H9 (cell line): Measurements from ENCODE around the gene NEK8. TPM values are rescaled to one million over a fixed set of nuclear protein-coding genes. Genes with fewer than 3 reads are reported as not detected.

Experiments used
- DNase-seq: peaks from one replicate; pipeline ENCODE4 v3.0.0-alpha.2; 2017
- H2AFZ ChIP-seq: one replicate; pipeline ENCODE4 v1.6.1; 2013; ENCODE audit warnings: mild to moderate bottlenecking, low read length, control low read depth, moderate library complexity
- H2AK5ac ChIP-seq: 2 replicates; pipeline ENCODE4 v1.6.1; 2013; ENCODE audit warnings: low read length, control low read depth, mixed read lengths; ENCODE audit not compliant: insufficient read length
- H2BK120ac ChIP-seq: one replicate; pipeline ENCODE4 v1.6.1; 2013; ENCODE audit warnings: low read depth, mild to moderate bottlenecking, low read length, control low read depth, inconsistent platforms; ENCODE audit not compliant: poor library complexity, severe bottlenecking
- H2BK12ac ChIP-seq: 2 replicates; pipeline ENCODE4 v1.6.1; 2013; ENCODE audit warnings: low read length, control low read depth, mixed read lengths, low read depth; ENCODE audit not compliant: insufficient read length
- H2BK15ac ChIP-seq: 2 replicates; pipeline ENCODE4 v1.6.1; 2013; ENCODE audit warnings: low read depth, low read length, control low read depth
- H2BK20ac ChIP-seq: one replicate; pipeline ENCODE4 v1.6.1; 2013; ENCODE audit warnings: low read depth, mild to moderate bottlenecking, low read length, control low read depth, inconsistent platforms; ENCODE audit not compliant: poor library complexity, severe bottlenecking
- H2BK5ac ChIP-seq: 2 replicates; pipeline ENCODE4 v1.6.1; 2013; ENCODE audit warnings: low read length, control low read depth, mixed read lengths; ENCODE audit not compliant: insufficient read length
- H3K14ac ChIP-seq: 2 replicates; pipeline ENCODE4 v1.6.1; 2013; ENCODE audit warnings: low read length, control low read depth; ENCODE audit not compliant: insufficient read depth
- H3K18ac ChIP-seq: 2 replicates; pipeline ENCODE4 v1.6.1; 2013; ENCODE audit warnings: low read depth, mild to moderate bottlenecking, mixed read lengths, low read length, control low read depth; ENCODE audit not compliant: insufficient read length
- H3K23ac ChIP-seq: 2 replicates; pipeline ENCODE4 v1.6.1; 2013; ENCODE audit warnings: low read length, control low read depth, mixed read lengths, low read depth; ENCODE audit not compliant: insufficient read length
- H3K23me2 ChIP-seq: 2 replicates; pipeline ENCODE4 v1.6.1; 2013; ENCODE audit warnings: low read depth, mild to moderate bottlenecking, mixed read lengths, low read length, control low read depth; ENCODE audit not compliant: insufficient read length, poor library complexity, severe bottlenecking
- H3K27ac ChIP-seq: 2 replicates; pipeline ENCODE4 v1.5.1; 2013; ENCODE audit warnings: low read length, control low read depth, mixed read lengths, low read depth; ENCODE audit not compliant: insufficient read length
- H3K27me3 ChIP-seq: 2 replicates; pipeline ENCODE4 v1.6.1; 2013; ENCODE audit warnings: low read length, control low read depth, inconsistent platforms; ENCODE audit not compliant: insufficient read depth
- H3K4ac ChIP-seq: 2 replicates; pipeline ENCODE4 v1.6.1; 2013; ENCODE audit warnings: low read depth, mild to moderate bottlenecking, control low read depth, inconsistent platforms, low read length, moderate library complexity
- H3K4me1 ChIP-seq: 2 replicates; pipeline ENCODE4 v1.6.1; 2013; ENCODE audit warnings: low read length, control low read depth, inconsistent platforms; ENCODE audit not compliant: insufficient read depth
- H3K4me2 ChIP-seq: 2 replicates; pipeline ENCODE4 v1.6.1; 2013; ENCODE audit warnings: low read length, control low read depth, mixed read lengths; ENCODE audit not compliant: insufficient read length, insufficient read depth
- H3K56ac ChIP-seq: 2 replicates; pipeline ENCODE4 v1.6.1; 2013; ENCODE audit warnings: low read depth, mild to moderate bottlenecking, mixed read lengths, low read length, control low read depth; ENCODE audit not compliant: insufficient read length
- H3K79me1 ChIP-seq: 2 replicates; pipeline ENCODE4 v1.6.1; 2013; ENCODE audit warnings: low read depth, mild to moderate bottlenecking, moderate library complexity, low read length, control low read depth, inconsistent platforms; ENCODE audit not compliant: insufficient read depth, poor library complexity, severe bottlenecking
- H3K79me2 ChIP-seq: 2 replicates; pipeline ENCODE4 v1.6.1; 2013; ENCODE audit warnings: low read length, control low read depth, inconsistent platforms; ENCODE audit not compliant: insufficient read depth
- H3K9ac ChIP-seq: 2 replicates; pipeline ENCODE4 v1.6.1; 2013; ENCODE audit warnings: low read length, control low read depth, mixed read lengths; ENCODE audit not compliant: insufficient read length; ENCODE audit errors: extremely low read depth
- H3K9me3 ChIP-seq: one replicate; pipeline ENCODE4 v1.6.1; 2013; ENCODE audit warnings: low read depth, low read length, inconsistent platforms; ENCODE audit not compliant: control insufficient read depth
- H3T11ph ChIP-seq: one replicate; pipeline ENCODE4 v1.6.1; 2013; ENCODE audit warnings: mild to moderate bottlenecking, low read length, control low read depth, inconsistent platforms
- H4K20me1 ChIP-seq: one replicate; pipeline ENCODE4 v1.6.1; 2013; ENCODE audit not compliant: control insufficient read depth, insufficient read length, insufficient read depth
- H4K5ac ChIP-seq: 2 replicates; pipeline ENCODE4 v1.6.1; 2013; ENCODE audit warnings: low read depth, mild to moderate bottlenecking, mixed read lengths, low read length, control low read depth; ENCODE audit not compliant: insufficient read length
- H4K8ac ChIP-seq: replicated peaks from 2 replicates; pipeline ENCODE4 v1.6.1; 2013; ENCODE audit warnings: low read length, control low read depth, mixed read lengths, low read depth; ENCODE audit not compliant: insufficient read length
- H4K91ac ChIP-seq: 2 replicates; pipeline ENCODE4 v1.6.1; 2013; ENCODE audit warnings: low read depth, mild to moderate bottlenecking, moderate library complexity, mixed read lengths, low read length, control low read depth; ENCODE audit not compliant: insufficient read length
- H3K27ac Mint-ChIP-seq, 3 experiments: 2 replicates in 2 of 3; 3 replicates in 1 of 3; pipeline ENCODE4 v1.8.0; 2020 to 2021; ENCODE audit warnings: mixed read lengths in 3 of 3, mild to moderate bottlenecking in 1 of 3, moderate library complexity in 1 of 3
- H3K27me3 Mint-ChIP-seq: 2 replicates; pipeline ENCODE4 v1.8.0; 2021; ENCODE audit warnings: low read depth, mild to moderate bottlenecking, moderate library complexity, mixed read lengths
- H3K36me3 Mint-ChIP-seq, 3 experiments: 2 replicates in 2 of 3; 3 replicates in 1 of 3; pipeline ENCODE4 v1.8.0; 2020 to 2021; ENCODE audit warnings: low read depth in 3 of 3, mixed read lengths in 3 of 3; ENCODE audit not compliant: insufficient read depth in 1 of 3
- H3K4me1 Mint-ChIP-seq, 2 experiments: 2 replicates each; pipeline ENCODE4 v1.8.0; 2020; ENCODE audit warnings: mixed read lengths in 2 of 2
- H3K4me3 Mint-ChIP-seq, 2 experiments: 2 replicates in 1 of 2; 3 replicates in 1 of 2; pipeline ENCODE4 v1.8.0; 2020 to 2021; ENCODE audit warnings: mild to moderate bottlenecking in 2 of 2, mixed read lengths in 2 of 2, moderate library complexity in 1 of 2
- H3K9me3 Mint-ChIP-seq, 2 experiments: 2 replicates in 1 of 2; 3 replicates in 1 of 2; pipeline ENCODE4 v1.8.0; 2020; ENCODE audit warnings: mild to moderate bottlenecking in 2 of 2, mixed read lengths in 2 of 2, moderate library complexity in 1 of 2
- CTCF ChIP-seq: fragments of 200-600 bp; sonication (generic); conservative IDR thresholded peaks from 3 replicates; pipeline ENCODE4 v1.8.0; 2021; ENCODE audit warnings: antibody characterized with exemption, mild to moderate bottlenecking
- WGBS: extraction: QIAGEN DNeasy Blood & Tissue Kit; methylation state at CpG from one replicate; pipeline ENCODE4 v1.1.7; 2013; ENCODE audit warnings: missing lambda C conversion rate, low lambda C conversion rate, mixed read lengths; ENCODE audit not compliant: insufficient read length; ENCODE audit errors: extremely low coverage; 5-methylcytosine and 5-hydroxymethylcytosine counted together
- total RNA-seq: library from RNA; stranded (reverse); gene quantifications from 2 replicates; pipeline ENCODE4 v1.2.1, GENCODE V29; 2021

Gene NEK8
- total RNA-seq, 1 experiment from 2014 or later: 18.8 TPM

DNA sequence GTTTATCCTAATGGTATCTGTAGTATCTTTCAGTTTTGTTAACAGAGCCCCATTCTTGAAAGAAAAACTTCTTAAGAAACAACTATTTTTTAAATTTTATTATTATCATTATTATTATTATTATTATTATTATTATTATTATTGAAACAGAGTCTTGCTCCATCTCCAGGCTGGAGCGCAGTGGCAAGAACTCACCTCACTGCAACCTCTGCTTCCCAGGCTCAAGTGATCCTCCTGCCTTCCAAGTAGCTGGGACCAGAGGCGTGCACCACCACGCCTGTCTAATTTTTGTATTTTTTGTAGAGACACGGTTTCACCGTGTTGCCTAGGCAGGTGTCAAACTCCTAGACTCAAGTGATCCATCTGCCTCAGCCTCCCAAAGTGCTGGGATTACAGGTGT, 43.2 kb upstream of the NEK8 start:
- no peak overlapping the region for H3K9ac ChIP-seq
- no peak overlapping the region for H2AK5ac ChIP-seq
- H3K27me3 Mint-ChIP-seq: no peaks in the 10 kb centered on the region
- H3T11ph ChIP-seq: no peak overlapping the region
- H3K4me2 ChIP-seq: no peak overlapping the region
- H3K4ac ChIP-seq: no peak overlapping the region
- H3K14ac ChIP-seq: no peak overlapping the region
- no peaks in the 10 kb centered on the region for H4K20me1 ChIP-seq
- no peaks in the 10 kb centered on the region for H3K79me2 ChIP-seq
- H3K4me3 Mint-ChIP-seq: no peak overlapping the region
- peaks cover 1% of the 10 kb centered on the region; the same call in 1 of the 2 replicates for H3K27me3 ChIP-seq
- H2BK20ac ChIP-seq: no peak overlapping the region
- no peaks in the 10 kb centered on the region for H3K79me1 ChIP-seq
- H3K36me3 Mint-ChIP-seq: peaks cover 71 to 98% (median 95%) of the 10 kb centered on the region in 3 experiments; a peak in 6 of 7 replicates
- H3K27ac ChIP-seq: no peak overlapping the region
- H2AFZ ChIP-seq: no peak overlapping the region
- DNase-seq: no peak
- no peak for TF ChIP-seq CTCF
- no peaks in the 10 kb centered on the region for H3K4me1 Mint-ChIP-seq
- H3K23ac ChIP-seq: no peak overlapping the region
- no peak overlapping the region for H2BK5ac ChIP-seq
- H3K27ac Mint-ChIP-seq: 0 out of 7 replicates have a peak overlapping the region, but pooled peaks of 1 of the 3 experiments have one; percentile 40
- H4K8ac ChIP-seq: no peak overlapping the region
- no peaks in the 10 kb centered on the region for H3K9me3 ChIP-seq
- WGBS: no CpG with 5 or more reads among the region's 5 CpGs
- H3K9me3 Mint-ChIP-seq: no peaks in the 10 kb centered on the region
- no peak overlapping the region for H4K5ac ChIP-seq
- H2BK15ac ChIP-seq: no peak overlapping the region
- H2BK120ac ChIP-seq: no peak overlapping the region
- no peak overlapping the region for H3K18ac ChIP-seq
- no peaks in the 10 kb centered on the region for H3K23me2 ChIP-seq
- H3K4me1 ChIP-seq: no peaks in the 10 kb centered on the region
- H4K91ac ChIP-seq: no peak overlapping the region
- H3K56ac ChIP-seq: no peak overlapping the region
- no peak overlapping the region for H2BK12ac ChIP-seq
